ENCODE measurements around the gene SRBD1. TPM values are rescaled to one million over a fixed set of nuclear protein-coding genes. Genes with fewer than 3 reads are reported as not detected.
A peak's percentile ranks its signal among the peaks of the same experiment; 100 is the strongest.

SRBD1 gene
- total RNA-seq, 1 donor from 2014 or later = 13.8 TPM

DNA sequence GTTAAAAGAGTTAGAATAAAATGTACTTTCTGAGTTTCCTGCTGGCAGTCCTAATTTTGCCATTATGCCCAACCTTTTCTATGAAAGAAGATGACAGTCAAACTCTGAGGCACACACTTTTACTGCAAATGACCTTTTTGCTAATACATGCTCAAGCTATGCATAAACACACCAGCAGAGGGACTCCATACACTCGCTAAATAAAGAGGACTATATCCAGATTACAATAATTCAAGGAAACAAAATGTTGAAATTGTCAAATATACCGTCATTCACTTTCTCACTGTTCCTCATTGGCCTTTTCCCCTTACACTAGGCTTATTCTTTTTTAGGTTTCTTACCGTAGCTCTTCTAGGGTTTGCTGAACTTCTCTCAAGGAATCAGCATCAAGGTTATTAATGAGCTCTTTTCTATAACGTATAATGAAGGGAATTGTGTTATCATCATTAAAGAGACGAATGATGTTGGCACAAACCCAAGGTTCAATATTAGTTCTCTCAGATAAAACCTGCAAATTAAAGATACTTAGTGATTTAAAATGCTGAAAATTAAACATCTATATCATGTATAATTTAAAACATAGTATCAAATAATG is 25.7 kb downstream of the SRBD1 start:
- H3K27ac Mint-ChIP-seq = no peak overlapping the region
- H3K9me3 Mint-ChIP-seq (ENCODE audit: low read depth) = no peaks in the 10 kb centered on the region
- H3K27me3 Mint-ChIP-seq = no peaks in the 10 kb centered on the region
- TF ChIP-seq, protein P1, sequence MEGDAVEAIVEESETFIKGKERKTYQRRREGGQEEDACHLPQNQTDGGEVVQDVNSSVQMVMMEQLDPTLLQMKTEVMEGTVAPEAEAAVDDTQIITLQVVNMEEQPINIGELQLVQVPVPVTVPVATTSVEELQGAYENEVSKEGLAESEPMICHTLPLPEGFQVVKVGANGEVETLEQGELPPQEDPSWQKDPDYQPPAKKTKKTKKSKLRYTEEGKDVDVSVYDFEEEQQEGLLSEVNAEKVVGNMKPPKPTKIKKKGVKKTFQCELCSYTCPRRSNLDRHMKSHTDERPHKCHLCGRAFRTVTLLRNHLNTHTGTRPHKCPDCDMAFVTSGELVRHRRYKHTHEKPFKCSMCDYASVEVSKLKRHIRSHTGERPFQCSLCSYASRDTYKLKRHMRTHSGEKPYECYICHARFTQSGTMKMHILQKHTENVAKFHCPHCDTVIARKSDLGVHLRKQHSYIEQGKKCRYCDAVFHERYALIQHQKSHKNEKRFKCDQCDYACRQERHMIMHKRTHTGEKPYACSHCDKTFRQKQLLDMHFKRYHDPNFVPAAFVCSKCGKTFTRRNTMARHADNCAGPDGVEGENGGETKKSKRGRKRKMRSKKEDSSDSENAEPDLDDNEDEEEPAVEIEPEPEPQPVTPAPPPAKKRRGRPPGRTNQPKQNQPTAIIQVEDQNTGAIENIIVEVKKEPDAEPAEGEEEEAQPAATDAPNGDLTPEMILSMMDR (IDR thresholded peaks at IDR 0.05; ENCODE audit: unreplicated experiment) = peak; percentile 69
- H3K4me3 Mint-ChIP-seq (ENCODE audit: low read depth) = no peak overlapping the region
- DNase-seq (ENCODE audit: low spot score, unreplicated experiment) = no peak
- H3K4me1 Mint-ChIP-seq (ENCODE audit: low read depth) = no peaks in the 10 kb centered on the region
- H3K36me3 Mint-ChIP-seq (ENCODE audit: insufficient read depth) = peaks cover 5% of the 10 kb centered on the region

DNA sequence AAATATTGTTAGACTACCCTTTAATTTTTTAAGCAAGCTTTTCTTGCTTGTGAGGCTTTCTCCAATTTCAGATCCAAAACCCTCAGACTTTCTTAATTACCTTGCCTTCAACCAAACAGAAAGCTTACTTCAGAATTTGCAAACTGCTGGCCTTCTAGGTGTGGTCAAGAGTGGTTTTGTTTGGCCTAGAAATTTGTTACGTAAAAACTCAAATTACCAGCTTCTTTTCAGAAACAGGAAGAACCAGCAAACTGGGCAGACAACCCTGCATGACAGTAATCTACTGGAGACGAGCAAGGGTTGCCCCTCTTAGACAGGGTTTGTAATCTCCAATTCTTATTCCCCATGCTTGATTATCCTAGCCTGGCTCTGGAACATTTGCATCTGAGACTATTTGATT is 27.1 kb downstream of the SRBD1 start:
- DNase-seq (ENCODE audit: low spot score, unreplicated experiment) = no peak
- no peak overlapping the region for H3K4me3 Mint-ChIP-seq (ENCODE audit: low read depth)
- H3K4me1 Mint-ChIP-seq (ENCODE audit: low read depth) = no peaks in the 10 kb centered on the region
- TF ChIP-seq, protein P1 (IDR thresholded peaks at IDR 0.05; ENCODE audit: unreplicated experiment) = no peak
- H3K27ac Mint-ChIP-seq = no peak overlapping the region
- no peaks in the 10 kb centered on the region for H3K9me3 Mint-ChIP-seq (ENCODE audit: low read depth)
- no peaks in the 10 kb centered on the region for H3K27me3 Mint-ChIP-seq
- peaks cover 5% of the 10 kb centered on the region for H3K36me3 Mint-ChIP-seq (ENCODE audit: insufficient read depth)

DNA sequence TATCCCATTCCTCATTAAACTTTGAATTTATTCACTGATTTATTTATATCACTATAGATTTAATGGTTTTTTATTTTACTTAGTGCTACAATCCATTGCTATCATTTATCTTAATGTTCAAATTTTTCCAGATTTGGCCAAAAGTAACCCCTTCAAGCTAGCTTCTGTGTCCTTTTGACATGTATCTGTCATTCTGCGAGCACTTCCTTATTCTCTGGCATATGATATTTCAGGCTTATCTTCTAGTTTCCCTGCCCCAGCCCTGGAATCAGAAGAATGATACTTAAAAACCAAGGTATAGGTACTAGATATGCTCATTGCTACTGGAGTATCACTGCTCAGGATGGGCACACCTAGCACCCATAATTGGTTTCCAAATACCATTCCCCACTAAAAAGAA is 28.5 kb downstream of the SRBD1 start:
- Mint-ChIP-seq H3K36me3 (ENCODE audit: insufficient read depth) (peaks cover 6% of the 10 kb centered on the region), H3K9me3 (ENCODE audit: low read depth) (no peaks in the 10 kb centered on the region), H3K4me1 (ENCODE audit: low read depth) (peaks cover 1% of the 10 kb centered on the region), H3K27me3 (no peaks in the 10 kb centered on the region), H3K4me3 (ENCODE audit: low read depth) (no peak overlapping the region), H3K27ac (no peak overlapping the region)
- DNase-seq (ENCODE audit: low spot score, unreplicated experiment) = no peak
- TF ChIP-seq, protein P1 (IDR thresholded peaks at IDR 0.05; ENCODE audit: unreplicated experiment) = no peak

DNA sequence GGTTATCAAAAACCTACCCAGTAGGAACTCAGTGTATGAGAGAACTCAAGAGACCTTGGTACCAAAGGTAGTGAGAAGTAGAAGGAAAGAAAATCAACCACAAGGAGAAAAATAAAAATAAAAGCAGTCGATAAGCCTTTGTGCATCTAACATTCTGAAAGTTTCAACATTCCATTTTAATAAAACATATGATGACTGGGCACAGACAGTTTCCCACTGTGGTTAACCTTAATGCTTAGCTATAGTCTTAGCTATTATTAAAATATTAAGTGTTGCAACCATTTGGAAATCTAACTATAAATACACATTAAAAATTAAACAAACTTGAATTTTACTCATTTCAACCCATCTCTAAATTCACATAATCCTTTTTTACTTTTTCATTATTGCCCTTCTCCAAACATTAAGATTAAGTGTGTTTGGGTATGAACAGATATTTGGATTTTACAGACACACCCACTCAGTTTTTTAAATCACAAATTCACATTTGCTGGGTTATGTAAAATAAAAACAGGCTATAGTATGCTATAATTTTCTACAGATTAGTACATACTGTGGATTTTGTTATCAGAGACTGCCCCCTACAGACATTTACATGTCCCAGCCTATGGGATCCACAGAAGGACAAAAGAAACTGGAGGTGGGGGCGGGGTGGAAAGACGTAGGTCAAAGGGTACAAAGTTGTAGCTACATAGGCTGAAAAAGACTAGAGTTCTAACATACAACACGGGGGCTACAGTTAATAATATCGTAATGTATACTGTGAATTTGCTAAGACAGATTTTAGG is 32.8 kb downstream of the SRBD1 start:
- no peak for DNase-seq (ENCODE audit: low spot score, unreplicated experiment)
- Mint-ChIP-seq H3K36me3 (ENCODE audit: insufficient read depth) (peaks cover 8% of the 10 kb centered on the region), H3K27ac (no peak overlapping the region), H3K27me3 (no peaks in the 10 kb centered on the region), H3K4me3 (ENCODE audit: low read depth) (no peak overlapping the region), H3K4me1 (ENCODE audit: low read depth) (peaks cover 1% of the 10 kb centered on the region), H3K9me3 (ENCODE audit: low read depth) (no peaks in the 10 kb centered on the region)
- TF ChIP-seq, protein P1 (IDR thresholded peaks at IDR 0.05; ENCODE audit: unreplicated experiment) = peak; percentile 32

DNA sequence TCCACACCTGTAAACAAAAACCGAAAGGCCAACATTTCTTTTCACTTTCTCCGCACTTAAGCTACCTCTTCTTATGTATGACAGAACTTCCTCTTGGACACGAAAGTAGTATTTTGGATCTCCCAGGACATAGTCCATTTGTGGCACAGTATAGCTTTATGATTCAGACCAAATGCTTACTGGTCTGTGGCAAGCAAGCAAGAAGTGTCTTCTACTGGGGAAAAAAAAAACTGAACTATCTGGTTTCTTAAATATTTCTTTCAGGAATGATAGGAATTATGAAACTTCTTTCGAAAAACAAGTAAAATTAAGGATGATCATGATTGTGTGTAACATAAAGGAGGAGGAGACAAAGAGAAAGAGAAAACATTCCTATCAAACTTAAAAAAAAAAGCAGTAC is 33.6 kb downstream of the SRBD1 start:
- H3K27me3 Mint-ChIP-seq = no peaks in the 10 kb centered on the region
- no peaks in the 10 kb centered on the region for H3K9me3 Mint-ChIP-seq (ENCODE audit: low read depth)
- no peak for DNase-seq (ENCODE audit: low spot score, unreplicated experiment)
- H3K36me3 Mint-ChIP-seq (ENCODE audit: insufficient read depth) = peaks cover 11% of the 10 kb centered on the region
- TF ChIP-seq, protein P1 (IDR thresholded peaks at IDR 0.05; ENCODE audit: unreplicated experiment) = no peak
- peaks cover 1% of the 10 kb centered on the region for H3K4me1 Mint-ChIP-seq (ENCODE audit: low read depth)
- no peak overlapping the region for H3K4me3 Mint-ChIP-seq (ENCODE audit: low read depth)
- no peak overlapping the region for H3K27ac Mint-ChIP-seq
